A673 (cell line): ENCODE measurements around the gene ADGRL3.

Source experiments
- EZH2 ChIP-seq: fragments of 200-600 bp; sonication (generic); IDR thresholded peaks from 2 replicates; pipeline ENCODE4 v1.6.1; 2017; ENCODE audit warnings: borderline replicate concordance, low read depth, mild to moderate bottlenecking, mixed read lengths, antibody characterized with exemption, low read length; ENCODE audit not compliant: poor library complexity, severe bottlenecking
- TF ChIP-seq, protein P1 (sequence below): fragments of 300-800, 200-600 bp; sonication (generic); conservative IDR thresholded peaks from 2 replicates; pipeline ENCODE4 v1.5.1; 2017; ENCODE audit warnings: low read depth, mild to moderate bottlenecking, antibody characterized with exemption, low read length, moderate library complexity, mixed read lengths

DNA sequence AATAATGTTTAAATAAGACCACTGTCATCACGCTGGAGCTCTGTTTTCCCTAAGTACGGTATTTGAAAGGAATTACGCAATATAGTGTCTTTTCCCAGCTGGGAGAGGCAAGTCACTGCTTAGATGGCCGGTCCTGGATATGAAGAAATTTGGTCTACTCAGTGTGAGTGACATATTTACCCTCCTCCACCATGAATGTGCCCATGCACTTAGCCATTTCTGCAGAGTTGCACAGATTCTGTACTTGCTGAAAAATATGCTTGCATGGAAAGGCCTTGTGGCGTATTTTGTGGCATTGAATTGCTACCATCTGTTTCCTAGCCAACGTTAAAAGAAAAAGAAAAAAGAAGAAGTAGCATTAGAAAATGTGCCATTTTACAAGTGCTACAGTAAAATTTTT, 73.1 kb downstream of the ADGRL3 start:
- no peak for TF ChIP-seq EZH2
- TF ChIP-seq, protein P1, sequence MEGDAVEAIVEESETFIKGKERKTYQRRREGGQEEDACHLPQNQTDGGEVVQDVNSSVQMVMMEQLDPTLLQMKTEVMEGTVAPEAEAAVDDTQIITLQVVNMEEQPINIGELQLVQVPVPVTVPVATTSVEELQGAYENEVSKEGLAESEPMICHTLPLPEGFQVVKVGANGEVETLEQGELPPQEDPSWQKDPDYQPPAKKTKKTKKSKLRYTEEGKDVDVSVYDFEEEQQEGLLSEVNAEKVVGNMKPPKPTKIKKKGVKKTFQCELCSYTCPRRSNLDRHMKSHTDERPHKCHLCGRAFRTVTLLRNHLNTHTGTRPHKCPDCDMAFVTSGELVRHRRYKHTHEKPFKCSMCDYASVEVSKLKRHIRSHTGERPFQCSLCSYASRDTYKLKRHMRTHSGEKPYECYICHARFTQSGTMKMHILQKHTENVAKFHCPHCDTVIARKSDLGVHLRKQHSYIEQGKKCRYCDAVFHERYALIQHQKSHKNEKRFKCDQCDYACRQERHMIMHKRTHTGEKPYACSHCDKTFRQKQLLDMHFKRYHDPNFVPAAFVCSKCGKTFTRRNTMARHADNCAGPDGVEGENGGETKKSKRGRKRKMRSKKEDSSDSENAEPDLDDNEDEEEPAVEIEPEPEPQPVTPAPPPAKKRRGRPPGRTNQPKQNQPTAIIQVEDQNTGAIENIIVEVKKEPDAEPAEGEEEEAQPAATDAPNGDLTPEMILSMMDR, result no peak
